GM18951 (cell line): ENCODE results near the gene ERAL1.
"Not testable (repeated sequence)": the region's sequence is repeated elsewhere in the genome, so short reads cannot be mapped to it uniquely, and the experiment has no call there.

ENCODE experiments used
- POLR2A ChIP-seq: IDR thresholded peaks from 4 replicates; pipeline ENCODE4 v1.6.1; 2011; ENCODE audit warnings: mild to moderate bottlenecking; ENCODE audit not compliant: insufficient read length, insufficient read depth; ENCODE audit errors: extremely low read depth
- in situ Hi-C: fragments of 300-500 bp; cut with MboI; formaldehyde crosslinking; loops from one replicate; pipeline ENCODE4 v1.12.0; 2022; ENCODE audit warnings: low sequenced_read_pairs, mixed read lengths, inconsistent platforms; ENCODE audit not compliant: unreplicated experiment

Gene ERAL1

GRCh38 chr17:28860363-28860808 lies 5.6 kb downstream of the ERAL1 start:
- no peak for TF ChIP-seq POLR2A
- in situ Hi-C loops, result no loop called here

- in situ Hi-C loops, result no loop called here
- no peak for TF ChIP-seq POLR2A
Observed at GRCh38 chr17:28861393-28862203, 6.8 kb downstream of the ERAL1 start.

- no peak for TF ChIP-seq POLR2A
- in situ Hi-C loops, result no loop called here
Observed at GRCh38 chr17:28862561-28862960, 7.7 kb downstream of the ERAL1 start.

- TF ChIP-seq POLR2A, result no peak
Observed at GRCh38 chr17:28863953-28864352, 9.1 kb downstream of the ERAL1 start.

GRCh38 chr17:28864991-28865849 lies 10.4 kb downstream of the ERAL1 start:
- TF ChIP-seq POLR2A, result no peak
- in situ Hi-C loops, result no loop called here

More at GRCh38 chr17:28863953-28864352, 9.1 kb downstream of the ERAL1 start:
- in situ Hi-C loops, result no loop called here

GRCh38 chr17:28865946-28866752 lies 11.3 kb downstream of the ERAL1 start:
- TF ChIP-seq POLR2A, result no peak
- in situ Hi-C loops, result no loop called here

GRCh38 chr17:28867276-28867675 lies 12.5 kb downstream of the ERAL1 start:
- no peak for TF ChIP-seq POLR2A

GRCh38 chr17:28871056-28871579 lies 16.3 kb downstream of the ERAL1 start:
- in situ Hi-C loops, result no loop called here
- no peak for TF ChIP-seq POLR2A

More at GRCh38 chr17:28867276-28867675, 12.5 kb downstream of the ERAL1 start:
- in situ Hi-C loops, result no loop called here

GRCh38 chr17:28873839-28874238 lies 19.0 kb downstream of the ERAL1 start:
- in situ Hi-C loops, result no loop called here
- TF ChIP-seq POLR2A, result no peak

GRCh38 chr17:28874750-28875149 lies 19.9 kb downstream of the ERAL1 start:
- in situ Hi-C loops, result no loop called here
- TF ChIP-seq POLR2A, result no peak

GRCh38 chr17:28875848-28876550 lies 21.2 kb downstream of the ERAL1 start:
- in situ Hi-C loops, result no loop called here

GRCh38 chr17:28877150-28877711 lies 22.4 kb downstream of the ERAL1 start:
- in situ Hi-C loops, result not testable (repeated sequence)

More at GRCh38 chr17:28875848-28876550, 21.2 kb downstream of the ERAL1 start:
- TF ChIP-seq POLR2A, result no peak
